HG02642 (cell line): ENCODE results near the gene EDC4.

Experiments used
- ATAC-seq: cut with Tn5 transposase; IDR thresholded peaks from one replicate; pipeline ENCODE4 v1.9.1; 2021; ENCODE audit warnings: mild to moderate bottlenecking; ENCODE audit not compliant: unreplicated experiment, poor library complexity

Gene EDC4

DNA sequence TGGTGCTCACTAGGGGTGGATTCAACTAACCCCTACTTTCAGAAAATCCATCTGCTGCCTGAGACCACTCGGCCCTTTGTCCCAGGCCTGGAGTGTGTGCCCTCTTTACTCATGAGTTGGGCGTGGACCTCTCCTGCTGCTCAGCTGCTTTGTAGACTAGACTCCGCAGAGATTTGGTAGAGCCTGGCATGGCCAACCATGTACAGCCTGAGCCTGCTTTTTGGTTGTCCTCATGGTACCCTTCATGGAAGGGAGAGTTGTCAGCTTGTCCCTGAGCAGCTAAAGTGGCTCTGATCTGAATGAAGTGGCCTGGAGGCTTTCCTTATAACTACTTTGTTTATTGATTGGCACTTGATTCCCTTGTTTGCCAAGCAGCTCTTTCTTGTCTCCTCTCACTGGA is 1.5 kb downstream of the EDC4 start:
- no peak for ATAC-seq

DNA sequence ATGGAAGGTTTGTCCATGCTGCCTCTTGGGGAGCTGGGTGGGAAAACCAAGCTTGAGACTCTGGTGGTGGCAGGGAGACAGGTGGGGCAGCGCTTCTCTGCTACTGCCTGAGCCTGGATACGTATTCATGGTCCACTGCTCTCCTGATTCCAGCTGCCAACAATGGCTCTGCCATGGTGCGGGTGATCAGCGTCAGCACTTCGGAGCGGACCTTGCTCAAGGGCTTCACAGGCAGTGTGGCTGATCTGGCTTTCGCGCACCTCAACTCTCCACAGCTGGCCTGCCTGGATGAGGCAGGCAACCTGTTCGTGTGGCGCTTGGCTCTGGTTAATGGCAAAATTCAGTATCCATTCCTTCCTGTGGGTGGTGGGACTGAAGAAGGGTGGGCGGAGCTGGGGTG is 4.2 kb downstream of the EDC4 start:
- ATAC-seq, result no peak

DNA sequence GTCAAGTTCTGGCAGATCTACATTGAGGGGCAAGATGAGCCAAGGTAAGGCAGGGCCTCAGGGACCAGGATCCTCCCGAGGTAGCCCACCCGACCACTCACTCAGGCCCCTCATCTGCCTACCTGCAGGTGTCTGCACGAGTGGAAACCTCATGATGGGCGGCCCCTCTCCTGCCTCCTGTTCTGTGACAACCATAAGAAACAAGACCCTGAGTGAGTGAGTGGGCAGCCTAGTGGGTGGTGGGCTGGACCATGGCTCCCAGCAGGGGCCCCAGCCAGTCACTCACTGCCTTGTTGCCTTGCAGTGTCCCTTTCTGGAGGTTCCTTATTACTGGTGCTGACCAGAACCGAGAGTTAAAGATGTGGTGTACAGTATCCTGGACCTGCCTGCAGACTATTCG is 5.4 kb downstream of the EDC4 start:
- no peak for ATAC-seq

DNA sequence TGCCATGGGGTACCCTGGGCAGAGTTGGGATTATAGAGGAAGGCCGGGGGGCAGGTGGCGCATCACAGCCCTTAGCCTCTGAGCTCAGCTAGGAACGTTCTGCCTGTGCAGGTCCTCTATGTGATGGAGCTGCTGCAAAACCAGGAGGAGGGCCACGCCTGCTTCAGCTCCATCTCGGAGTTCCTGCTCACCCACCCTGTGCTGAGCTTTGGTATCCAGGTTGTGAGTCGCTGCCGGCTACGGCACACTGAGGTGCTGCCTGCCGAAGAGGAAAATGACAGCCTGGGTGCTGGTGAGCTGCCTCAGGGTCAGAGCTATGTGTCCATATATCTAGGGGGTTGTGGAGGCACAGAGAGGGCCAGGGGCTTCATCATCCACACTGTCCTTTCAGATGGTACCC is 6.0 kb downstream of the EDC4 start:
- no peak for ATAC-seq

DNA sequence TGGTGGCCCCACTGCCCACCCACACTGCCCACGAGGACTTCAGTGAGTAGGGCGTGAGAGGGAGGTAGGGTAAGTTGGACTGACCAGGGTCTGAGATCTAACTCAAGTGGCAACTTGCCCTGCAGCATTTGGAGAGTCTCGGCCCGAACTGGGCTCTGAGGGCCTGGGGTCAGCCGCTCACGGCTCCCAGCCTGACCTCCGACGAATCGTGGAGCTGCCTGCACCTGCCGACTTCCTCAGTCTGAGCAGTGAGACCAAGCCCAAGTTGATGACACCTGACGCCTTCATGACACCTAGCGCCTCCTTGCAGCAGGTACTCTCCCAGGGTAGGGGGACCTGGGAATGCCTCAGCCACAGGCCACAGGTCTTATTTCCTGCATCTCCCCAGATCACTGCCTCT is 6.6 kb downstream of the EDC4 start:
- no peak for ATAC-seq

DNA sequence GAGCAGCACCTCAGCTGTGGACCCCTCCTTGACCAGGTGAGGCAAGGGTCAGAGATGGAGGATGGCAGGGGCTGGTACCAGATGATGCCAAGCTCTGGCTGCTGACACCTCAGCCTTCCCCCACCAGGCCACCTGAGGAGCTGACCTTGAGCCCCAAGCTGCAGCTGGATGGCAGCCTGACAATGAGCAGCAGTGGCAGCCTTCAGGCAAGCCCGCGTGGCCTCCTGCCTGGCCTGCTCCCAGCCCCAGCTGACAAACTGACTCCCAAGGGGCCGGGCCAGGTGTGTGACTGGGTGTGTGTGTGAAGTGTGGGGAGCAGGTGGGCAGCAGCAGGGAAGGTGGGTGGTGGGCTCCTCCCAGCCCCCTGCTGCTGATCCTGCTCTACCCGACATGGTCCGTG is 7.1 kb downstream of the EDC4 start:
- no peak for ATAC-seq

DNA sequence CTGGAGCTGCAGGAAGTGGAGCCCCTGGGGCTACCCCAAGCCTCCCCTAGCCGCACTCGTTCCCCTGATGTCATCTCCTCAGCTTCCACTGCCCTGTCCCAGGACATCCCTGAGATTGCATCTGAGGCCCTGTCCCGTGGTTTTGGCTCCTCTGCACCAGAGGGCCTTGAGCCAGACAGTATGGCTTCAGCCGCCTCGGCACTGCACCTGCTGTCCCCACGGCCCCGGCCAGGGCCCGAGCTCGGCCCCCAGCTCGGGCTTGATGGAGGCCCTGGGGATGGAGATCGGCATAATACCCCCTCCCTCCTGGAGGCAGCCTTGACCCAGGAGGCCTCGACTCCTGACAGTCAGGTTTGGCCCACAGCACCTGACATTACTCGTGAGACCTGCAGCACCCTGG is 7.7 kb downstream of the EDC4 start:
- no peak for ATAC-seq

DNA sequence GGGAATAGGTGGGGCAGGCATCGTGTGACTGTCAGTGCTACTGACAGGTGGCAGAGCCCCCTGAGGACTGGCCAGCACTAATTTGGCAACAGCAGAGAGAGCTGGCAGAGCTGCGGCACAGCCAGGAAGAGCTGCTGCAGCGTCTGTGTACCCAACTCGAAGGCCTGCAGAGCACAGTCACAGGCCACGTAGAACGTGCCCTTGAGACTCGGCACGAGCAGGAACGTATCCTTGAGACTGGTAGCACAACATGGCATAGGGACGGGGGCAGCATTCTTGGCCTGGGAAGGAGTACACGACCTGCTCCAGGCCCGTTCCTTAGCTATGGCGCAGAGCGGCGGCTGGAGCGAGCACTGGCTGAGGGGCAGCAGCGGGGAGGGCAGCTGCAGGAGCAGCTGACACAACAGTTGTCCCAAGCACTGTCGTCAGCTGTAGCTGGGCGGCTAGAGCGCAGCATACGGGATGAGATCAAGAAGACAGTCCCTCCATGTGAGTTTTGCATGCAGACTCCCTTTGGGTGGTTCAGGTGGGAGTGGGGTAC is 8.8 kb downstream of the EDC4 start:
- ATAC-seq, result no peak

DNA sequence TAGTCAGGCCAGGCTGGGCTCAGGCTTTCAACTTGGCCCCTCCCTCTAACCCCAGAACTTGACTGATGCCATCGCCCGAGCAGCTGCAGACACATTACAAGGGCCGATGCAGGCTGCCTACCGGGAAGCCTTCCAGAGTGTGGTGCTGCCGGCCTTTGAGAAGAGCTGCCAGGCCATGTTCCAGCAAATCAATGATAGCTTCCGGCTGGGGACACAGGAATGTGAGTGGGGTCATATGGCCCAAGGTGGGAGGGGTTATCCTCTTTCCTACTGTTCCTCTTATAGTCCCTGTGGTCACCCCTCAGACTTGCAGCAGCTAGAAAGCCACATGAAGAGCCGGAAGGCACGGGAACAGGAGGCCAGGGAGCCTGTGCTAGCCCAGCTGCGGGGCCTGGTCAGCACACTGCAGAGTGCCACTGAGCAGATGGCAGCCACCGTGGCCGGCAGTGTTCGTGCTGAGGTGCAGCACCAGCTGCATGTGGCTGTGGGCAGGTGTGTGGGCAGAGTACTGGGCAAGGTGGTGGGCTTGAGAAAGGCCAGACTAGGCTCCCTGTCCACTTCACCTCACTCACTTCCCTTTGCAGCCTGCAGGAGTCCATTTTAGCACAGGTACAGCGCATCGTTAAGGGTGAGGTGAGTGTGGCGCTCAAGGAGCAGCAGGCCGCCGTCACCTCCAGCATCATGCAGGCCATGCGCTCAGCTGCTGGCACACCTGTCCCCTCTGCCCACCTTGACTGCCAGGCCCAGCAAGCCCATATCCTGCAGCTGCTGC is 9.7 kb downstream of the EDC4 start:
- ATAC-seq, result no peak

DNA sequence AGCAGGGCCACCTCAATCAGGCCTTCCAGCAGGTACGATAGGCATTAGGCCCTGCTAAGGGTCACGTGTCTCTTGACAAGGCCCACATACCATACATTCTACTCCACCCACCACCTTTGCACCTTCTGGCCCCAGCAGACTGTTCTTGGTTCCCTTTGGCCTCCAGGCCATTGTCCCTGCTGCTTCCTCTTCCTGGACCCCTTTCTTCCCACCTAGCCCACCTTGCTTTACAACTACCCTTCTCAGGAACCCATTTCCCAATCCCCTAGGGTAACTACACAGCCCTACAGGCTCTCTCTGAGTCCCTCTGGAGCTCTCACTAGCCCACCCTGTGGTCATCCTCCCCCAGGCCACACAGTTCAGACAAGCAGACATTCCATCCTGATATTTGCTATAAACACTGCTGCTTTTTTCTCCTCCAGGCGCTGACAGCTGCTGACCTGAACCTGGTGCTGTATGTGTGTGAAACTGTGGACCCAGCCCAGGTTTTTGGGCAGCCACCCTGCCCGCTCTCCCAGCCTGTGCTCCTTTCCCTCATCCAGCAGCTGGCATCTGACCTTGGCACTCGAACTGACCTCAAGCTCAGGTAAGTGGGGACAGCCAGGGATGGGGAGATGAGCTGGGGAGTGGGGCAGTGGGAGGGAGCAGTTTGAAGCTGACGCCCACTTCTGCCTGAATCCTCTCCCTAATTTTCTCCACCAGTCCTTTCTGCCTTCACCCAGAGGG is 10.5 kb downstream of the EDC4 start:
- ATAC-seq, result no peak

DNA sequence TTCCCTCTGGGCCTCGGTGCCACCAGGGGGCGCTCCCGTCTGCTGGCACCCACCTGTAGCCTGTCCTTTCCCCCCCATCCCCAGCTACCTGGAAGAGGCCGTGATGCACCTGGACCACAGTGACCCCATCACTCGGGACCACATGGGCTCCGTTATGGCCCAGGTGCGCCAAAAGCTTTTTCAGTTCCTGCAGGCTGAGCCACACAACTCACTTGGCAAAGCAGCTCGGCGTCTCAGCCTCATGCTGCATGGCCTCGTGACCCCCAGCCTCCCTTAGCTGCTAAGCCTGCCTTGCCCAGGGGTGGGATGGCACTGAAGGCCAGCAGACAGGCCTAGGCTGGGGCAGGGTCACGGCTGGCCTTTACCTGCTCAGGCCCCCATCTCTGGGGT is 11.0 kb downstream of the EDC4 start:
- ATAC-seq, result no peak

DNA sequence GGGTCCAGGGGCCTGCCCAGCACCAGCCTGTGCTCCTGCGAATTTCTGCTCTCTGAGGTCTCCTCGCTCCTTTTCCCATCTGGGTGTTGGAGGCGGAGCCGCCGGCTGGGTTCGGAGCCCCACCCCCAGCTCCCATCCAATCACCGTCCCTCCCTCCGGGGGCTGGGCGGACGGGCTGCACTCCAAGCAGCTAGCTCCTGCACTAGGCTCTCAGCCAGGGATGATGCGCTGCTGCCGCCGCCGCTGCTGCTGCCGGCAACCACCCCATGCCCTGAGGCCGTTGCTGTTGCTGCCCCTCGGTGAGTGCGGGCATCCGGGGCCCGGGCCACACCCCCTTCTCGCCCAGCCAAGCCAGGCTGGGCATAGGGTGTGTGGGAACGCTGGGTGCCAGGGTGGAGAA is 11.8 kb downstream of the EDC4 start, which contains the start of gene NRN1L:
Gene NRN1L (plus strand): TSS at position 202 of the 400 bp plus-strand sequence. CDS start 19 bp downstream, at position 221.
- no peak for ATAC-seq

DNA sequence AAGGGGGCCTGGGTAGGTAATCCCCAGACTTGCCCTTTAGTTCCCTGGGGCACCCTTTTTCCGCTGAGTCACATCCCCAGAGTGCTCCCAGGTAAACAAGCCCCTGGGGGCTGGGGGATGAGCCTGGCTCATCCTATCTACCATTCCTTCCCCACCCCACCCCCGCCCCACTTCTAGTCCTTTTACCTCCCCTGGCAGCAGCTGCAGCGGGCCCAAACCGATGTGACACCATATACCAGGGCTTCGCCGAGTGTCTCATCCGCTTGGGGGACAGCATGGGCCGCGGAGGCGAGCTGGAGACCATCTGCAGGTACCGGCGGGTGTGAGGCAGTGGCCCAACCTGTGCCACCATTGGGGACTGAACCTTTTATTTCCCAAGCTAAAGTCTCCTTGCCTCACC is 12.7 kb downstream of the EDC4 start:
- no peak for ATAC-seq

DNA sequence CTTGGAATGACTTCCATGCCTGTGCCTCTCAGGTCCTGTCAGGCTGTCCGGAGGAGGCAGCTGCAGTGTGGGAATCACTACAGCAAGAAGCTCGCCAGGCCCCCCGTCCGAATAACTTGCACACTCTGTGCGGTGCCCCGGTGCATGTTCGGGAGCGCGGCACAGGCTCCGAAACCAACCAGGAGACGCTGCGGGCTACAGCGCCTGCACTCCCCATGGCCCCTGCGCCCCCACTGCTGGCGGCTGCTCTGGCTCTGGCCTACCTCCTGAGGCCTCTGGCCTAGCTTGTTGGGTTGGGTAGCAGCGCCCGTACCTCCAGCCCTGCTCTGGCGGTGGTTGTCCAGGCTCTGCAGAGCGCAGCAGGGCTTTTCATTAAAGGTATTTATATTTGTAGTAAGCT is 13.1 kb downstream of the EDC4 start:
- ATAC-seq, result no peak

DNA sequence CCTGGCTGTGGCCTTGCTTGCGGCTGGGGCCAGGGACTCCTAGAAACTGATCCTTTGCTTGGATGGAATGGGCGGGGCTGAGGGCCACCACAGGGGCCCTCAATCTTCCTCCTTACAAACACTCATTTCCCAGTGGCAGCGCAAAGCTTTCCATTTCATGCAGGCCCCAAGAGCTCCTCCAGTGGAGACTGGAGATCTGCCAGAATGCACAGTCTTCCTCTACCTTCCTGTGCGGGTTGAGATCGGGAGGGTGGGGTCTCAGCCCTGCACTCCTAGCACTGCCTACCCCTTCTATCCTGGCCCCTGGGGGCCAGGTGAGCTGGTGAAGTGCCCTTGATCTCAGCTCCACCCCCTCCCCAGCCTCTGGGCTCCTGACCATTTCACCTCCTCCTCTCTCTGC is 13.5 kb downstream of the EDC4 start:
- no peak for ATAC-seq

DNA sequence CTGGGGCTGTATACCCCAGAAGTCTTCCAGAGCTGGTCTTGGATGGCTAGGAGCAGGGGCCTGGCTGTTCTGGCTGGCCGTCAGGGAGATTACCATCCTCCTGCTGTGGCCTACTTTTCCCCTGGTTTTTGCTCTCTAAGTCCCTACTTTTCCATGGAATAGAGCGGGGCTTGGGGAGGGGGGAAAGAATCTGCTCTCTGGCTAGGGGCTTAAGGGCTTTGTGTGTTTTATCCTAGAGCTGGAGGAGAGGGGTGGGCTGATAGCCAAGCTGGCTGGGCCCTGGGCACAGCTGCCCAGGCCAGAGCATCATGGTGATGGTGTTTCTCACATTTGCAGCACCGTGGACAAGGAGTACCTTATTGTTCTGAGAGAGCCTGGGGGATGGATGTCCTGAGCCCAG is 15.5 kb downstream of the EDC4 start:
- ATAC-seq, result no peak

DNA sequence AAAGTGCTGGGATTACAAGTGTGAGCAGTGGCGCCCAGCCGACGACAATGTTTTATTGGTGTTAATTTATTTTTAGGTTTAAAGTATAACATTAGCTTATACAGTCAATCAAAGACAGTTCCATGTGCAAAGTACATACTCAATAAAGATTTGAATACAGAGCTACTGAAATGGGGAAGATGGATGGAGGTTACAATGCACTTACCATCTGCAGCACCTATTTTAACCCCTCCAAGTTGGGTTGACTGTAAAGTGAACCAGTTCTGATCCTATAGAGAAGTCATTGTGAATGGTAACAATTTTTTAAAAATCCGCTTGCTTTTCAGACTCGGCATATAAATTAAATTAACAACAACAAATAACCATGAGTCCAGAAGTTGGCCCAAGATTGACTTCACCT is 19.5 kb downstream of the EDC4 start:
- no peak for ATAC-seq

DNA sequence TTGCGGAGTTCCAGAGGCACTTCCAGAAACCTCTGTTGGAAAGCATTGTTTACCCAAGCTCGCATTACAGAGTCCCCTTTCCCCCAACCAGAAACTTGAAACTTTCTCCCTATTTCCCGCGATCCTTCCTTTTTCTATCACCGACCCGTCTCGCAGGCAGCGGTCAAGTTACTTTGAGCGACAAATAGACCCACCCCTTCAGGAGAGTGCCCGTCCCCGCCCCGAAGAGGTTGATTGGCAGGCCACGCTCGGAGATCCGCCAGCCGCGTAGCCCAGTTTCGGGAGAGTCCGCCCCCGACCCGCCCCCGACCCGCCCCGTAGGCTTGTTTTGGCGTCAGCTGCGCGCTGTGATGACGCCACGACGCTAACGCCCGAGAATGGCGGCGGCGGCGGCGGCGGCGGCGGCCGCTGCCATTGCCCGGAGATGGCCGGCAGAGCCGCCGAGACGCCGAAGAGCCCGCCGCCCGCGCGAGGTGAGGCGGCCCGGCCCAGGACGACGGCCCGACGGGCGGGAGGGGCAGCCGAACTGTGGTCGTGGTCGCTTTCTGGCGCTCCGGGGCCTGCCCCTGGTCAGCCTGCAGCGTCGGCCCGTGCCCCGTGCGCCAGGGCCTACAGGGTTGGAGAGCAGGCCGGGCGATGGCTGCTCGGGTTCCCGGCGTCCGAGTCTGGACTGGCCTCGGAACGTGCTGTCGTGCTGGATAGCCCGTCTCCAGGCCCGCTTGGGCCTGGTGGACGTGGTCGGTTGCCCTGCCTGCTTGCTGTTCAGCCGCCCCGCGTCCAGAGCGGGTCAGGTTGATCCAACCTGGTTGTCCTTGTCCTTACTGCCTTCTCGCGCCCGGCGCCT is 20.3 kb downstream of the EDC4 start, which contains the start of gene PSKH1:
Gene PSKH1 (plus strand): TSS at position 356 of the 844 bp plus-strand sequence. CDS start 15,496 bp downstream, outside the sequence.
- ATAC-seq, result peak; percentile 90

DNA sequence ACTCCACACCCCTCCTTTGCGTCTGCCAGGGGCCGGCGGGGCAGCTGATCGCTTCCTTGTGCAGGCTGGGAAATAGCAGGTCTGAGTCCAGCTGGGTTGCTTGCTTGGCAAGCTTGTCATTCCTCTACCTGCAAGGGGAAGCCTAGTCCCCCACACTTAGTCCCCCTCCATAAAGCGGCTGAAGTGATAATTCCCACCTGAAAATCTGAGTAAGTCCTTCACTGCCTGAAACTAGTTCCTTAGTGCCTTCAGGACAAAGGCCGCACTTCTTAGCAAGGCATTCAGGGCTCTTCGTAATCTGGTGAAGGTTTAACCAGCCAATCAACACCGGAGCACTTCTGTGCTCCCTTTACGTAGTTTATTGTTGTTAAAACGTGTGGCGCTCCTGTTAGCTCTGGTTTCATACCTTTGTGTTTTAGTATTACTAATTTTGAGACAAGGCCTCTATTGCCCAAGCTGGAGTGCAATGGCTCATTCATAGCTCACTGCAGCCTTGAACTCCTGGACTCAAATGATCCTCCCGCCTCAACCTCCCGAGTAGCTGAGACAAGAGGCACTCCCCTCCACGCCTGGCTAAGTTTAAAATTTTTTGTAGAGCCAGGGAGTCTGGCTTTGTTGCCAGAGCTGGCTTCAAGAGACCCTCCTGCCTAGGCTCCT is 21.0 kb downstream of the EDC4 start:
- peak; percentile 3 for ATAC-seq

DNA sequence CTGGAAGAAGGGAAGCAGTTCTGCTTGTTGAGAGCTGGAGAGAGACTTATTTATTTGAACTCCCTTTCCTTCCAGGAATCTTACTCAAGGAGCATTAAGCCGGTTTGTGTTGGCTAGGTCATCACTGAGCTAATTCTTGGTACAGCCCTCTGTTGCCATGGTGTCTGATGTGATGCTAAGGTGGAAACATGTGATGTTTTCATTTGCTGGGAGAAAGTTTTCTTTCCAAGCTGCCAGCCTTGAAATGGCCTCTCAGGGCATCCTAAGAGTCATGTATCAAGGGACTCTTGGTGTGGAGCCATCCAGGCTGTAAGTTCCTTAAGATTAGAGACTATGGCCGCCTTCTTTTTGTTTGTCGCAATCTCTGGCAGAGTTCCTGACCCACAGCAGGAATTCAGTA is 24.4 kb downstream of the EDC4 start:
- no peak for ATAC-seq
